H1 (cell line): ENCODE data around the gene NCK1. TPM values are rescaled to one million over a fixed set of nuclear protein-coding genes. Genes with fewer than 3 reads are reported as not detected.

Experiments used
- CTCF ChIA-PET: fragments of 300-600 bp; sonication (Branson Sonifier 250); formaldehyde crosslinking; loops from one replicate; lab custom pipeline; 2021; ENCODE audit not compliant: partially characterized antibody; lab: Charles Lee
- POLR2A ChIA-PET: fragments of 300-600 bp; sonication (Branson Sonifier 250); formaldehyde crosslinking; loops from one replicate; lab custom pipeline; 2021; ENCODE audit warnings: inconsistent platforms; ENCODE audit not compliant: partially characterized antibody; lab: Charles Lee
- DNase-seq, 2 experiments: peaks; one replicate each; pipeline versions ENCODE4 v3.0.0 to v3.0.0-alpha.2; 2010 to 2022; ENCODE audit warnings: low spot score in 2 of 2, low read depth in 1 of 2, mixed read lengths in 1 of 2
- FAIRE-seq: peaks from 2 replicates; lab custom pipeline; 2011; peaks lifted over from hg19 to GRCh38; lab: Jason Lieb, UNC
- H2AFZ ChIP-seq: 2 replicates; pipeline ENCODE4 v1.8.1; 2012; ENCODE audit warnings: low read length, inconsistent platforms
- H2AK5ac ChIP-seq: 2 replicates; pipeline ENCODE4 v1.6.1; 2013; ENCODE audit warnings: low read depth, low read length
- H2BK120ac ChIP-seq: replicated peaks from 2 replicates; pipeline ENCODE3; 2013; ENCODE audit warnings: low read depth, low read length, inconsistent platforms
- H2BK12ac ChIP-seq: 2 replicates; pipeline ENCODE4 v1.6.1; 2013; ENCODE audit warnings: low read depth, low read length
- H2BK15ac ChIP-seq: 2 replicates; pipeline ENCODE4 v1.6.1; 2013; ENCODE audit warnings: low read length
- H2BK20ac ChIP-seq: 2 replicates; pipeline ENCODE4 v1.6.1; 2013; ENCODE audit warnings: low read length
- H2BK5ac ChIP-seq: 2 replicates; pipeline ENCODE4 v1.6.1; 2013; ENCODE audit warnings: low read depth, low read length
- H3K14ac ChIP-seq: 2 replicates; pipeline ENCODE4 v1.6.1; 2013; ENCODE audit warnings: inconsistent platforms; ENCODE audit not compliant: insufficient read length
- H3K18ac ChIP-seq: 2 replicates; pipeline ENCODE4 v1.6.1; 2013; ENCODE audit warnings: low read length; ENCODE audit errors: extremely low read depth
- H3K23ac ChIP-seq: 2 replicates; pipeline ENCODE4 v1.6.1; 2013; ENCODE audit warnings: inconsistent platforms; ENCODE audit not compliant: insufficient read length
- H3K23me2 ChIP-seq: 2 replicates; pipeline ENCODE4 v1.6.1; 2013; ENCODE audit warnings: low read depth, low read length
- H3K27ac ChIP-seq: 2 replicates; pipeline ENCODE4 v1.6.1; 2011; ENCODE audit warnings: low read depth, low read length, inconsistent platforms
- H3K27me3 ChIP-seq, 4 experiments: replicated peaks in 1 of 4; 1 replicate in 1 of 4; 2 replicates in 3 of 4; pipeline versions ENCODE4 v1.6.1 to v1.8.1; 2011 to 2013; ENCODE audit warnings: low read length in 3 of 4, mild to moderate bottlenecking in 3 of 4, inconsistent platforms in 2 of 4, mixed read lengths in 2 of 4, moderate library complexity in 1 of 4; ENCODE audit not compliant: control insufficient read depth in 3 of 4, insufficient read depth in 3 of 4; ENCODE audit errors: extremely low read depth in 1 of 4
- H3K36me3 ChIP-seq, 4 experiments: 2 replicates each; pipeline versions ENCODE4 v1.6.1 to v1.8.1; 2011 to 2013; ENCODE audit warnings: mild to moderate bottlenecking in 4 of 4, low read length in 3 of 4, moderate library complexity in 2 of 4, control low read depth in 1 of 4, inconsistent platforms in 1 of 4; ENCODE audit not compliant: insufficient read depth in 4 of 4, control insufficient read depth in 2 of 4
- H3K4ac ChIP-seq: replicated peaks from 2 replicates; pipeline ENCODE3; 2013; ENCODE audit warnings: low read length, low read depth, mixed read lengths, inconsistent platforms; ENCODE audit not compliant: insufficient read length
- H3K4me1 ChIP-seq, 4 experiments: replicated peaks in 1 of 4; 1 replicate in 1 of 4; 2 replicates in 3 of 4; pipeline versions ENCODE4 v1.6.1 to v1.8.1; 2011 to 2013; ENCODE audit warnings: low read length in 3 of 4, inconsistent platforms in 2 of 4, mixed read lengths in 1 of 4; ENCODE audit not compliant: insufficient read depth in 4 of 4, control insufficient read depth in 3 of 4
- H3K4me2 ChIP-seq, 2 experiments: 2 replicates each; pipeline versions ENCODE4 v1.6.1 to v1.8.1; 2011 to 2013; ENCODE audit warnings: low read depth in 2 of 2, low read length in 2 of 2, control low read depth in 1 of 2, inconsistent platforms in 1 of 2, mild to moderate bottlenecking in 1 of 2; ENCODE audit not compliant: insufficient read depth in 1 of 2
- H3K4me3 ChIP-seq, 4 experiments: fragments of 200-600, 300-600 bp in 1 of 4; sonication (generic), shearing (Covaris generic), sonication (Bioruptor Twin) in 1 of 4; 2 replicates each; pipeline versions ENCODE4 v1.5.1 to v1.8.1; 2011 to 2016; ENCODE audit warnings: low read length in 4 of 4, low read depth in 3 of 4, control low read depth in 2 of 4, inconsistent platforms in 2 of 4, mild to moderate bottlenecking in 2 of 4, mixed read lengths in 1 of 4, moderate library complexity in 1 of 4; ENCODE audit not compliant: insufficient read depth in 2 of 4; ENCODE audit errors: extremely low read depth in 1 of 4
- H3K56ac ChIP-seq: replicated peaks from 2 replicates; pipeline ENCODE3; 2013; ENCODE audit warnings: low read depth, mild to moderate bottlenecking, mixed read lengths, low read length, inconsistent platforms; ENCODE audit not compliant: insufficient read length
- H3K79me1 ChIP-seq: 2 replicates; pipeline ENCODE4 v1.6.1; 2013; ENCODE audit warnings: low read depth, low read length, control low read depth
- H3K79me2 ChIP-seq, 2 experiments: 2 replicates each; pipeline versions ENCODE4 v1.6.1 to v1.8.1; 2012 to 2013; ENCODE audit warnings: low read length in 2 of 2, mild to moderate bottlenecking in 2 of 2, inconsistent platforms in 1 of 2; ENCODE audit not compliant: insufficient read depth in 2 of 2, control insufficient read depth in 1 of 2
- H3K9ac ChIP-seq, 4 experiments: replicated peaks in 1 of 4; 1 replicate in 1 of 4; 2 replicates in 3 of 4; pipeline versions ENCODE4 v1.6.1 to v1.8.1; 2011 to 2013; ENCODE audit warnings: low read depth in 3 of 4, low read length in 3 of 4, control low read depth in 2 of 4, mild to moderate bottlenecking in 2 of 4, moderate library complexity in 2 of 4, inconsistent platforms in 1 of 4; ENCODE audit errors: extremely low read depth in 1 of 4
- H3K9me3 ChIP-seq, 2 experiments: 2 replicates each; pipeline versions ENCODE4 v1.6.1 to v1.8.1; 2012 to 2013; ENCODE audit warnings: mild to moderate bottlenecking in 2 of 2, moderate library complexity in 2 of 2, control low read depth in 1 of 2, inconsistent platforms in 1 of 2, low read depth in 1 of 2, low read length in 1 of 2, mixed read lengths in 1 of 2; ENCODE audit not compliant: insufficient read depth in 2 of 2
- H4K20me1 ChIP-seq, 2 experiments: replicated peaks in 1 of 2; 2 replicates each; pipeline versions ENCODE3 to v1.8.1; 2011 to 2013; ENCODE audit warnings: inconsistent platforms in 2 of 2, low read length in 2 of 2, mild to moderate bottlenecking in 1 of 2; ENCODE audit not compliant: insufficient read depth in 2 of 2, control insufficient read depth in 1 of 2
- H4K5ac ChIP-seq: 2 replicates; pipeline ENCODE4 v1.6.1; 2013; ENCODE audit warnings: low read length, low read depth, mixed read lengths, inconsistent platforms; ENCODE audit not compliant: insufficient read length
- H4K8ac ChIP-seq: 2 replicates; pipeline ENCODE4 v1.8.0; 2013; ENCODE audit warnings: mild to moderate bottlenecking, moderate library complexity, low read length, inconsistent platforms; ENCODE audit not compliant: insufficient read depth; ENCODE audit errors: extremely low read depth
- H4K91ac ChIP-seq: replicated peaks from 2 replicates; pipeline ENCODE3; 2013; ENCODE audit warnings: low read length, mixed read lengths, inconsistent platforms; ENCODE audit not compliant: insufficient read length
- ASH2L ChIP-seq: fragments of 200-600, 300-600 bp; sonication (generic); IDR thresholded peaks from one replicate; pipeline ENCODE4 v1.7.1; 2017; ENCODE audit warnings: low read length
- BCL11A ChIP-seq, 2 experiments: IDR thresholded peaks; one replicate each; pipeline ENCODE4 v1.6.1; 2011; ENCODE audit warnings: low read depth in 2 of 2, low read length in 2 of 2, mild to moderate bottlenecking in 2 of 2
- CREB1 ChIP-seq: IDR thresholded peaks from 2 replicates; pipeline ENCODE4 v1.6.1; 2012; ENCODE audit warnings: inconsistent platforms
- JUN ChIP-seq: IDR thresholded peaks from 2 replicates; pipeline ENCODE4 v1.6.1; 2011; ENCODE audit warnings: low read depth, mild to moderate bottlenecking, improper control_type of control experiment, low read length
- KDM1A ChIP-seq: fragments of 200-600, 300-600 bp; sonication (generic); IDR thresholded peaks from 2 replicates; pipeline ENCODE4 v1.7.1; 2016; ENCODE audit warnings: mild to moderate bottlenecking, low read length, borderline replicate concordance
- RAD21 ChIP-seq, 2 experiments: IDR thresholded peaks in 1 of 2; conservative IDR thresholded peaks in 1 of 2; 2 replicates each; pipeline ENCODE4 v1.6.1; 2011; ENCODE audit warnings: low read depth in 2 of 2, low read length in 2 of 2, improper control_type of control experiment in 1 of 2, inconsistent platforms in 1 of 2, mild to moderate bottlenecking in 1 of 2, moderate library complexity in 1 of 2
- SUZ12 ChIP-seq: fragments of 200-600 bp; sonication (generic); IDR thresholded peaks from 2 replicates; pipeline ENCODE4 v1.6.1; 2012; ENCODE audit warnings: mild to moderate bottlenecking, inconsistent platforms, low read length, moderate library complexity, mixed read lengths
- TAF7 ChIP-seq: optimal IDR thresholded peaks from 2 replicates; pipeline ENCODE3; 2011; ENCODE audit warnings: low read depth, mild to moderate bottlenecking, inconsistent platforms, low read length, moderate library complexity, borderline replicate concordance
- YY1 ChIP-seq: IDR thresholded peaks from 2 replicates; pipeline ENCODE4 v1.6.1; 2011; ENCODE audit warnings: low read depth, mild to moderate bottlenecking, low read length
- WGBS, 2 experiments: shearing (Covaris generic) in 1 of 2; methylation state at CpG; one replicate each; pipeline versions ENCODE4 v1.1.6 to v1.1.7; 2013 to 2015; ENCODE audit warnings: low lambda C conversion rate in 2 of 2, mixed read lengths in 2 of 2, inconsistent platforms in 1 of 2, low coverage in 1 of 2, missing lambda C conversion rate in 1 of 2; ENCODE audit not compliant: insufficient replicate concordance in 2 of 2, insufficient coverage in 1 of 2, insufficient read length in 1 of 2; ENCODE audit errors: extremely low coverage in 1 of 2, missing lambda C conversion rate in 1 of 2; 5-methylcytosine and 5-hydroxymethylcytosine counted together
- polyA plus RNA-seq, 7 experiments: library from polyadenylated mRNA; depleted of rRNA in 3 of 7; stranded (reverse) in 5 of 7; unstranded in 2 of 7; fragments of >200 nt in 5 of 7; fragments of 200-250 nt in 2 of 7; gene quantifications; 1 replicate in 5 of 7; 2 replicates in 1 of 7; 4 replicates in 1 of 7; pipeline versions ENCODE4 v1.2.1 to v1.2.3, GENCODE V29; 2011 to 2013; ENCODE audit warnings: missing spikeins in 2 of 7, mixed read lengths in 2 of 7
- total RNA-seq: library from RNA; stranded (reverse); fragmentation: NEBNext Ultra II Directional; extraction: Animal tissue kit (Norgen Biotek cat#: 25700); gene quantifications from 2 replicates; pipeline ENCODE4 v1.2.1, GENCODE V29; 2021
- TF ChIP-seq, protein P1 (sequence below): IDR thresholded peaks from 2 replicates; pipeline ENCODE4 v1.6.1; 2012; ENCODE audit warnings: inconsistent platforms

Gene NCK1
- total and polyA plus RNA-seq, 2 of the 8 experiments (the other 6 are each of a cell fraction or from before 2014, with no cell fraction given) = 10.0 to 28.5 TPM

DNA sequence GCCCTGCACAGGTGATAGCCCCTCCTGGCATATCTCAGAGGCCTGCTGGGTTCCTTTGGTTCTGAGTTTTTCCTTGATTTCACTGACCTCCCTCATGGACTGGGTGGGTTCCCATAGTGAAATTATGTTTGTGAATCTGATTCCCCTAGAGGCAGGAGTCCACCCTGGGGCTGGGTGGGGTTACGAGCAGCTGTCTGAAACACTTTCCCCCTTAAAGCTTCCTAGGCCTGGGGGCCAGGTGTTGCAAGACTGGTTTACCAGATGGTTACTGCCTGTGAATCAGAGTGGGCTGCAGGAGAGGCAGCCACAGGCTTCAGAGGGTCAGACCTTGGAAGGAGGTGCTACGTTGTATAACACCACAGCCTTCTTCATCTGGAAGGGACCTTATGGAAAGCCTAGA lies 130.1 kb downstream of the NCK1 start:
- H3K18ac ChIP-seq = no peak overlapping the region
- no peaks in the 10 kb centered on the region for H3K79me1 ChIP-seq
- H2AFZ ChIP-seq = no peak overlapping the region
- H3K27me3 ChIP-seq = no peaks in the 10 kb centered on the region
- H3K9ac ChIP-seq = no peak overlapping the region
- DNase-seq = no peak
- H3K4me1 ChIP-seq = no peaks in the 10 kb centered on the region
- ChIA-PET CTCF (no interaction called here), POLR2A (no interaction called here)
- H3K27ac ChIP-seq = no peak overlapping the region
- H3K4ac ChIP-seq = no peak overlapping the region
- H3K4me3 ChIP-seq = no peak overlapping the region
- H4K20me1 ChIP-seq = no peaks in the 10 kb centered on the region
- 0 out of 8 replicates have a peak, but pooled peaks cover 0 to 2% (median 0%) of the 10 kb centered on the region in 4 experiments for H3K36me3 ChIP-seq
- no peak overlapping the region for H4K8ac ChIP-seq
- H2BK15ac ChIP-seq = no peak overlapping the region
- no peak for FAIRE-seq
- peaks cover 5 to 12% of the 10 kb centered on the region in 2 experiments; a peak in 3 of 4 replicates for H3K9me3 ChIP-seq
- no peak overlapping the region for H3K23ac ChIP-seq
- no peak overlapping the region for H2BK5ac ChIP-seq
- H3K23me2 ChIP-seq = no peaks in the 10 kb centered on the region
- H2BK20ac ChIP-seq = no peak overlapping the region
- TF ChIP-seq RAD21 (IDR thresholded peaks at IDR 0.05 in 1 of 2, conservative IDR thresholded peaks at IDR 0.05 in 1 of 2; ENCODE audit: low read depth in 2 of 2, low read length in 2 of 2) (no peak), SUZ12 (no peak), ASH2L (no peak), BCL11A (IDR thresholded peaks at IDR 0.05; ENCODE audit: low read depth in 2 of 2, low read length in 2 of 2) (no peak), JUN (no peak), CREB1 (no peak), KDM1A (no peak), YY1 (no peak), TAF7 (no peak)
- TF ChIP-seq, protein P1, sequence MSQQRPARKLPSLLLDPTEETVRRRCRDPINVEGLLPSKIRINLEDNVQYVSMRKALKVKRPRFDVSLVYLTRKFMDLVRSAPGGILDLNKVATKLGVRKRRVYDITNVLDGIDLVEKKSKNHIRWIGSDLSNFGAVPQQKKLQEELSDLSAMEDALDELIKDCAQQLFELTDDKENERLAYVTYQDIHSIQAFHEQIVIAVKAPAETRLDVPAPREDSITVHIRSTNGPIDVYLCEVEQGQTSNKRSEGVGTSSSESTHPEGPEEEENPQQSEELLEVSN = no peak
- no peak overlapping the region for H2BK12ac ChIP-seq
- H2BK120ac ChIP-seq = no peak overlapping the region
- no peak overlapping the region for H2AK5ac ChIP-seq
- no peaks in the 10 kb centered on the region for H3K79me2 ChIP-seq
- no peak overlapping the region for H3K14ac ChIP-seq
- no peak overlapping the region for H4K5ac ChIP-seq
- no peak overlapping the region for H3K4me2 ChIP-seq
- 100% methylated on average over 2 of the region's 2 CpGs; no CpG with 5 or more reads in 1 of the 2 experiments for WGBS, 2 experiments
- H3K56ac ChIP-seq = no peak overlapping the region
- H4K91ac ChIP-seq = no peak overlapping the region
